Activated effector memory CD4-positive, alpha-beta T cell treated with anti-CD3 and anti-CD28 coated beads, Interleukin-2, amount 50 U/mL, for 16 hours (primary cell): Measurements from ENCODE around the gene ARHGEF18.
A peak's percentile ranks its signal among the peaks of the same experiment; 100 is the strongest.

Experiments used
- DNase-seq: peaks from one replicate; pipeline ENCODE4 v3.0.0-alpha.2; 2020

ARHGEF18 gene

DNA sequence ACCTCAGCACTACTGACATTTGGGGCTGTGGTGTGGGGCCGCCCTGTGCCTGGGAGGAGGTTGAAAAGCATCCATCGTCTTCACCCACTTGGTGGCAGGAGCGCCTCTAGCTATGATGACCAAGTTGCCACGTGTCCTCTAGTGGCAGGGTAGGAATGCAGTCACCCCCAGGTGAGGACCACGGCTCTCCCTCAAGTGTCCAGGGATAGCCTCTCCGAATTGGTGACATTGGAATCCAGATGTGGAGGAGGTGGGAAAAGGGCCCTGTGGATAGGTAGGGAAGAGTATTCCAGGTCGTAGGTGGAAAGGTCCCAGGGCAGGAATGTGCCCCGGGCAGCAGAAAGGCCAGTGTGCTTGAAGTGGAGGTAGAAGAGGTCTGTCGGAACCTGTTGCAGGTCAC, 37.6 kb downstream of the ARHGEF18 start:
- DNase-seq: no peak

- no peak for DNase-seq
Measured at GRCh38 chr19:7386769-7387168, 38.0 kb downstream of the ARHGEF18 start.

DNA sequence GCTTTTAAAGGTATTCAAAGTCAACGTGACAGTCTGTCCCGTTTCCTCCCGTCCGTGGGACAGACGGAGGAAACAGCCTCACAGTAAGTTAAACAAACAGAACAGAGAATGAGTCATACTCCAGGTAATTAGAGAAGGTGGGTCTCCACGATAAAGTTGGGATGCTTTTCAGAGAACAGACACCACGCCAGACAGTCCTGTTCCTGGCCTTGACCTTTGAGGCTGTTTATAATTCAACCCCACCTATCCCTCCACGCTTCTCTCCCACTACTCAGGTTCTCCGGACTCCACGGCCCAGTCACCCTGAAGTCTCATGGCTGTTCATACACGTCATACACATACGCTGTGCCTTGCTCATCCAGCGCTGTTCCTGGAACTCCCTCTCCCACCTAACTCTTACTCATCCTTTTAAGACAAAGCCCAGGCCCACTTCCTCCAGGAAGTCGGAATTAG, 42.5 kb downstream of the ARHGEF18 start:
- DNase-seq: no peak

GRCh38 chr19:7393459-7393858, 44.7 kb downstream of the ARHGEF18 start:
- DNase-seq: no peak

GRCh38 chr19:7393939-7394730, 45.4 kb downstream of the ARHGEF18 start:
- DNase-seq: no peak

DNA sequence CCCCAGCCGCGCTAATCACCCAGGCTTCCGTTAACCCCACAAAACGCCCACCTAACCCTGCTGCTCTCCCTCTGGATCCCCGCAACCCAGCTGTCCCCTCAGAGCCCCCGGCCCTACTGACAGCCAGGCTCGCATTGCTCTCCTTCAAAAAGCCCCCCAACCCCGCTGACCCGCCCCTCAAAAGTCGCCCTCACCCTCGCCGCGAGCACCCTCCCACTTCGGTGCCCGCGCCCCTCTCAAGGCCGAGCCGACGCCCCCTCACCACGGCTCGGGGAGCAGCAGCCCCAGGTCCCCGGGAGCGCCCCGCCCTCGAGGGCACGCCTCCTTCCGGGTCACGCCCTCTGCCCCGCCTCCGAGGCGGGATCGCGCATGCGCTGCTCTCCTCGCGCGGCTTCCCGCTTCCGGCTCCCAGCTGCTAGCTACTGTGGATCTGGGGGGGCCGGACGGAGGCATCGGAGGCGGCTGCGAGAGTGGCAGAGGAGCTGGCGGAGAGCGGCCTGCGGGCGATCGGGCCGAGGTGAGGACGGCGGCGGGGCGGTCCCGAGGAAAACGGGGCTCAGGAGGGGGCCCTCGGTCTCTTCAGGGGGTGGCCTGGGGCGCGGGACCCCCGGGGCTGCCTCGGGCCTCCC, 46.1 kb downstream of the ARHGEF18 start:
- DNase-seq: peak; percentile 96

GRCh38 chr19:7395360-7396066, 46.8 kb downstream of the ARHGEF18 start:
- DNase-seq: no peak

DNA sequence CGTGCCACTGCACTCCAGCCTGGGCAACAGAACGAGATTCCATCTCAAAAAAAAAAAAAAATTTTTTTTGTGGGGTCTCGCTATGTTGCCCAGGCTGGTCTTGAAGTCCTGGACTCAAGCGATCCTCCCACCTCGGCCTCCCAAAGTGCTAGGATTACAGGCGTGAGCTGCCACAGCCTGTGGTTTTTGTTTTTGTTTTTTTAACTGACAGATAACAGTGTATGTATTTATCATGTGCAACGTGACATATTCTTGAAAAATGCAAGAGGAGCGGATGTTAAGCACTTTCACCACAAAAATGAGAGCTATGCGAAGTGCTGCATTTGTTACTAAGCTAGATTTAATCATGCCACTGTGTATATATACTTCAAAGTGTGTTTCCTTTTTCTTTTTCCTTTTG, 49.0 kb downstream of the ARHGEF18 start:
- DNase-seq: no peak
